ENCODE data around the gene RAB14.

DNA sequence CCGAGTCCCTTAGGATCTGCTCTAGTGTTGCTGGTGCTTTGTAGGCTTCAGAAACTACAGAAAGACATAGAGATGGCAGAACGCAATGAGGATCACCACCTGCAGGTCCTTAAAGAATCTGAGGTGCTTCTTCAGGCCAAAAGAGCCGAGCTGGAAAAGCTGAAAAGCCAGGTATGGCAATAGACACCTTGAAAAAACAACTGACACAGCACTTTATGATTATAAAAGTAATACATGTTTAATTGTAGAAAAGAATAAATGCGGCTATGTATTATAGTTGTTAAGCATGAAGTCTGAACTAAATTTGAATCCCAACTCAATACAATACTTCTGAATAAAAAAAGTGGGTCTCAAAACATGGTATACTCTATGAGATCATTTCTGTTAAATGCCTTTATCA lies 43.7 kb downstream of the RAB14 start:
- TF ChIP-seq, protein P1, sequence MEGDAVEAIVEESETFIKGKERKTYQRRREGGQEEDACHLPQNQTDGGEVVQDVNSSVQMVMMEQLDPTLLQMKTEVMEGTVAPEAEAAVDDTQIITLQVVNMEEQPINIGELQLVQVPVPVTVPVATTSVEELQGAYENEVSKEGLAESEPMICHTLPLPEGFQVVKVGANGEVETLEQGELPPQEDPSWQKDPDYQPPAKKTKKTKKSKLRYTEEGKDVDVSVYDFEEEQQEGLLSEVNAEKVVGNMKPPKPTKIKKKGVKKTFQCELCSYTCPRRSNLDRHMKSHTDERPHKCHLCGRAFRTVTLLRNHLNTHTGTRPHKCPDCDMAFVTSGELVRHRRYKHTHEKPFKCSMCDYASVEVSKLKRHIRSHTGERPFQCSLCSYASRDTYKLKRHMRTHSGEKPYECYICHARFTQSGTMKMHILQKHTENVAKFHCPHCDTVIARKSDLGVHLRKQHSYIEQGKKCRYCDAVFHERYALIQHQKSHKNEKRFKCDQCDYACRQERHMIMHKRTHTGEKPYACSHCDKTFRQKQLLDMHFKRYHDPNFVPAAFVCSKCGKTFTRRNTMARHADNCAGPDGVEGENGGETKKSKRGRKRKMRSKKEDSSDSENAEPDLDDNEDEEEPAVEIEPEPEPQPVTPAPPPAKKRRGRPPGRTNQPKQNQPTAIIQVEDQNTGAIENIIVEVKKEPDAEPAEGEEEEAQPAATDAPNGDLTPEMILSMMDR (IDR thresholded peaks at IDR 0.05) = no peak
- TF ChIP-seq EZH2phosphoT487 (IDR thresholded peaks at IDR 0.05) = no peak

Measured in neural progenitor cell (in vitro differentiated cells).